ENCODE data around the gene OR6S1. TPM values are rescaled to one million over a fixed set of nuclear protein-coding genes. Genes with fewer than 3 reads are reported as not detected.

OR6S1 gene
- total and polyA plus RNA-seq, 2 of the 8 experiments (the other 6 are each of a cell fraction or from before 2014, with no cell fraction given), result not detected

DNA sequence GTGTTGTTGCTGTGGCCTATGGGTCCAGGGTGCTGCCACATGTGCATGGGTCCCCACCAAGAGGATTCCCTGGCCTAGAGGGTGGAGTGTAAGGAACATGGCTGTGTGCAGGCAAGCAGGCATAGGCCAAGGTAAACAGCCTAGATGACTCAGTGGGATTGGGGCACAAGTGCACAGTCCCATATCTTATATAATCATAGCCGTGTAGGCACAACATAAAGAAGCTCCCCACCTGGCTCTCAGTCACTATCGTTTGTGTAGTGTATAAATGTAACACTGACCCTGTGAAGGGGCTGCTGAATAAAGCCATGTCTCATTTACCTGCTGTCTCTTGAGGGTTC is 34.6 kb downstream of the OR6S1 start:
- no peak overlapping the region for H3K18ac ChIP-seq (ENCODE audit: extremely low read depth, low read length)
- peak overlapping the region; percentile 83; the same call in 1 of the 2 replicates for H2BK15ac ChIP-seq (ENCODE audit: low read length)
- H3K23ac ChIP-seq (ENCODE audit: insufficient read length), result no peak overlapping the region
- H4K91ac ChIP-seq (replicated peaks; ENCODE audit: insufficient read length, low read length), result no peak overlapping the region
- H3K23me2 ChIP-seq (ENCODE audit: low read depth, low read length), result no peaks in the 10 kb centered on the region
- H4K5ac ChIP-seq (ENCODE audit: insufficient read length, low read depth, low read length), result no peak overlapping the region
- no peaks in the 10 kb centered on the region for H3K79me1 ChIP-seq (ENCODE audit: low read depth, low read length)
- H3K56ac ChIP-seq (replicated peaks; ENCODE audit: insufficient read length, low read depth, low read length), result no peak overlapping the region
- H3K9ac ChIP-seq (replicated peaks in 1 of 4; ENCODE audit: extremely low read depth in 1 of 4, low read depth in 3 of 4, low read length in 3 of 4), result no peak overlapping the region
- no peak overlapping the region for H2BK120ac ChIP-seq (replicated peaks; ENCODE audit: low read depth, low read length)
- no peak overlapping the region for H3K27ac ChIP-seq (ENCODE audit: low read depth, low read length)
- H3K14ac ChIP-seq (ENCODE audit: insufficient read length), result no peak overlapping the region
- no peak overlapping the region for H3K4me3 ChIP-seq (ENCODE audit: extremely low read depth in 1 of 4, insufficient read depth in 2 of 4, low read depth in 3 of 4, low read length in 4 of 4)
- WGBS, 2 experiments (ENCODE audit: extremely low coverage in 1 of 2, insufficient coverage in 1 of 2, insufficient read length in 1 of 2, insufficient replicate concordance in 2 of 2, low coverage in 1 of 2, low lambda C conversion rate in 2 of 2, missing lambda C conversion rate in 1 of 2), result 80% methylated on average over 2 of the region's 2 CpGs; no CpG with 5 or more reads in 1 of the 2 experiments
- no peaks in the 10 kb centered on the region for H3K79me2 ChIP-seq (ENCODE audit: control insufficient read depth in 1 of 2, insufficient read depth in 2 of 2, low read length in 2 of 2)
- H4K8ac ChIP-seq (ENCODE audit: extremely low read depth, insufficient read depth, low read length), result no peak overlapping the region
- H2AK5ac ChIP-seq (ENCODE audit: low read depth, low read length), result no peak overlapping the region
- H2BK12ac ChIP-seq (ENCODE audit: low read depth, low read length), result peak overlapping the region; percentile 53; the same call in 1 of the 2 replicates
- ChIA-PET CTCF (ENCODE audit: partially characterized antibody) (interaction anchor here (0.6 to 8.9 kb wide), 38 partner anchors 9 to 280 kb away, joined by 3 to 114 read pairs (median 4); partner anchors contain the start of genes APEX1, PNP, RNASE11 and RNASE12), POLR2A (ENCODE audit: partially characterized antibody) (interaction anchor here (0.6 to 7.8 kb wide), 6 partner anchors 10 to 301 kb away, joined by 3 to 49 read pairs (median 4); partner anchors contain the start of genes APEX1, OSGEP and PNP)
- no peak overlapping the region for H2BK5ac ChIP-seq (ENCODE audit: low read depth, low read length)
- peaks cover 0 to 2% (median 0%) of the 10 kb centered on the region in 4 experiments; a peak in 1 of 7 replicates for H3K4me1 ChIP-seq (replicated peaks in 1 of 4; ENCODE audit: control insufficient read depth in 3 of 4, insufficient read depth in 4 of 4, low read length in 3 of 4)
- no peak overlapping the region for H2BK20ac ChIP-seq (ENCODE audit: low read length)
- FAIRE-seq (no peak), DNase-seq (ENCODE audit: low read depth in 1 of 2, low spot score in 2 of 2) (no peak)
- no peak overlapping the region for H3K4me2 ChIP-seq (ENCODE audit: insufficient read depth in 1 of 2, low read depth in 2 of 2, low read length in 2 of 2)
- H3K36me3 ChIP-seq (ENCODE audit: control insufficient read depth in 2 of 4, insufficient read depth in 4 of 4, low read length in 3 of 4), result no peaks in the 10 kb centered on the region
- no peaks in the 10 kb centered on the region for H3K9me3 ChIP-seq (ENCODE audit: insufficient read depth in 2 of 2, low read depth in 1 of 2, low read length in 1 of 2)
- no peaks in the 10 kb centered on the region for H3K27me3 ChIP-seq (replicated peaks in 1 of 4; ENCODE audit: control insufficient read depth in 3 of 4, extremely low read depth in 1 of 4, insufficient read depth in 3 of 4, low read length in 3 of 4)
- no peak overlapping the region for H3K4ac ChIP-seq (replicated peaks; ENCODE audit: insufficient read length, low read depth, low read length)
- no peaks in the 10 kb centered on the region for H4K20me1 ChIP-seq (replicated peaks in 1 of 2; ENCODE audit: control insufficient read depth in 1 of 2, insufficient read depth in 2 of 2, low read length in 2 of 2)
- H2AFZ ChIP-seq (ENCODE audit: low read length), result no peak overlapping the region
- TF ChIP-seq MAFK (IDR thresholded peaks at IDR 0.05; ENCODE audit: low read depth, low read length) (no peak), TEAD4 (IDR thresholded peaks at IDR 0.05; ENCODE audit: low read depth, low read length) (no peak), ASH2L (IDR thresholded peaks at IDR 0.05; ENCODE audit: low read length) (no peak), CTBP2 (IDR thresholded peaks at IDR 0.05; ENCODE audit: borderline replicate concordance, insufficient read depth, insufficient read length, low read length) (no peak), EZH2 (IDR thresholded peaks at IDR 0.05; ENCODE audit: low read depth, low read length, severe bottlenecking) (no peak), CBX8 (IDR thresholded peaks at IDR 0.05; ENCODE audit: borderline replicate concordance, low read depth, low read length) (no peak), JUN (IDR thresholded peaks at IDR 0.05; ENCODE audit: low read depth, low read length) (no peak), JUND (IDR thresholded peaks at IDR 0.05; ENCODE audit: low read length) (no peak)
- TF ChIP-seq, protein P1, sequence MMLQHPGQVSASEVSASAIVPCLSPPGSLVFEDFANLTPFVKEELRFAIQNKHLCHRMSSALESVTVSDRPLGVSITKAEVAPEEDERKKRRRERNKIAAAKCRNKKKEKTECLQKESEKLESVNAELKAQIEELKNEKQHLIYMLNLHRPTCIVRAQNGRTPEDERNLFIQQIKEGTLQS (IDR thresholded peaks at IDR 0.05; ENCODE audit: insufficient read depth, low read depth, low read length), result no peak
- TF ChIP-seq, protein P2, sequence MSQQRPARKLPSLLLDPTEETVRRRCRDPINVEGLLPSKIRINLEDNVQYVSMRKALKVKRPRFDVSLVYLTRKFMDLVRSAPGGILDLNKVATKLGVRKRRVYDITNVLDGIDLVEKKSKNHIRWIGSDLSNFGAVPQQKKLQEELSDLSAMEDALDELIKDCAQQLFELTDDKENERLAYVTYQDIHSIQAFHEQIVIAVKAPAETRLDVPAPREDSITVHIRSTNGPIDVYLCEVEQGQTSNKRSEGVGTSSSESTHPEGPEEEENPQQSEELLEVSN (IDR thresholded peaks at IDR 0.05), result no peak
